A673 (cell line): ENCODE data around the gene C7orf57.

Experiments
- CTCF ChIP-seq: fragments of 300-800, 200-600 bp; sonication (generic); conservative IDR thresholded peaks from 2 replicates; pipeline ENCODE4 v1.5.1; 2017; ENCODE audit warnings: low read depth, mild to moderate bottlenecking, antibody characterized with exemption, low read length, moderate library complexity, mixed read lengths
- EZH2 ChIP-seq: fragments of 200-600 bp; sonication (generic); IDR thresholded peaks from 2 replicates; pipeline ENCODE4 v1.6.1; 2017; ENCODE audit warnings: borderline replicate concordance, low read depth, mild to moderate bottlenecking, mixed read lengths, antibody characterized with exemption, low read length; ENCODE audit not compliant: poor library complexity, severe bottlenecking

GRCh38 chr7:48006866-48007265, 28.5 kb upstream of the C7orf57 start:
- no peak for TF ChIP-seq CTCF
- TF ChIP-seq EZH2: no peak
